ENCODE data around the gene SERINC5. TPM values are rescaled to one million over a fixed set of nuclear protein-coding genes. Genes with fewer than 3 reads are reported as not detected.

Gene SERINC5
- polyA plus RNA-seq, 1 of the 3 experiments (the other 2 are of a cell fraction) = 4.5 TPM

DNA sequence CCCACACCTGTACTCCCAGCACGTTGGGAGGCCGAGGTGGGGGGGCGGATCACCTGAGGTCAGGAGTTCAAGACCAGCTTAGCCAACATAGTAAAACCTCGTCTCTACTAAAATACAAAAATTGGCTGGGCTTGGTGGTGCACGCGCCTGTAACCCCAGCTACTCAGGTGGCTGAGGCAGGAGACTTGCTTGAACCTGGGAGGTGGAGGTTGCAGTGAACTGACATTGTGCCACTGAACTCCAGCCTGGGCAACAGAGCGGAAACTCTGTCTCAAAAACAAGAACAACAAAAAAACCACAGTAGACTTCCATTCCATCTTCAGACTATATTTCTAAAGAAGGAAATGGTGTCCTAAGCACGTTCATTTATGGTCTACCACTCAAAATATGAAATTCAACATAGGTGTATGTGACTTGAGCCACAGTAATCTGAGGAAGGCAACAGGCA lies 14.2 kb upstream of the SERINC5 start:
- H3K27me3 ChIP-seq (ENCODE audit: insufficient read depth) = no peaks in the 10 kb centered on the region
- H3K4me1 ChIP-seq (ENCODE audit: control insufficient read depth in 1 of 2, insufficient read depth in 2 of 2, low read depth in 1 of 2, low read length in 1 of 2) = no peaks in the 10 kb centered on the region
- H3K9ac ChIP-seq = no peak overlapping the region
- H3K36me3 ChIP-seq (replicated peaks in 1 of 2; ENCODE audit: control insufficient read depth in 1 of 2, insufficient read depth in 2 of 2, low read length in 1 of 2) = no peaks in the 10 kb centered on the region
- ChIA-PET POLR2A (no interaction called here), CTCF (interaction anchor here (1.3 kb wide), 1 partner anchor 15 kb away, joined by 3 read pairs; the partner anchor contains the start of gene SERINC5)
- no peaks in the 10 kb centered on the region for H3F3A ChIP-seq (replicated peaks; ENCODE audit: insufficient read depth)
- no peak overlapping the region for H3K4me2 ChIP-seq
- no peaks in the 10 kb centered on the region for H3K9me3 ChIP-seq
- H3K27ac ChIP-seq (ENCODE audit: low read depth in 2 of 2, low read length in 1 of 2) = no peak overlapping the region
- no peaks in the 10 kb centered on the region for H4K20me1 ChIP-seq (ENCODE audit: insufficient read depth)
- 89% methylated on average over 8 of the region's 8 CpGs for WGBS (ENCODE audit: low lambda C conversion rate)
- no peak for DNase-seq
- H3K79me2 ChIP-seq (ENCODE audit: insufficient read depth) = no peaks in the 10 kb centered on the region
- no peak for TF ChIP-seq GATA2 (CRISPR knock-in tag; IDR thresholded peaks at IDR 0.05)
- no peak for TF ChIP-seq TAF1 (IDR thresholded peaks at IDR 0.05; ENCODE audit: borderline replicate concordance, low read depth, low read length)
- TF ChIP-seq MXI1 (IDR thresholded peaks at IDR 0.05; ENCODE audit: low read depth, low read length) = no peak
- TF ChIP-seq FOXJ3 (CRISPR knock-in tag; IDR thresholded peaks at IDR 0.05) = no peak
- TF ChIP-seq, protein P1, sequence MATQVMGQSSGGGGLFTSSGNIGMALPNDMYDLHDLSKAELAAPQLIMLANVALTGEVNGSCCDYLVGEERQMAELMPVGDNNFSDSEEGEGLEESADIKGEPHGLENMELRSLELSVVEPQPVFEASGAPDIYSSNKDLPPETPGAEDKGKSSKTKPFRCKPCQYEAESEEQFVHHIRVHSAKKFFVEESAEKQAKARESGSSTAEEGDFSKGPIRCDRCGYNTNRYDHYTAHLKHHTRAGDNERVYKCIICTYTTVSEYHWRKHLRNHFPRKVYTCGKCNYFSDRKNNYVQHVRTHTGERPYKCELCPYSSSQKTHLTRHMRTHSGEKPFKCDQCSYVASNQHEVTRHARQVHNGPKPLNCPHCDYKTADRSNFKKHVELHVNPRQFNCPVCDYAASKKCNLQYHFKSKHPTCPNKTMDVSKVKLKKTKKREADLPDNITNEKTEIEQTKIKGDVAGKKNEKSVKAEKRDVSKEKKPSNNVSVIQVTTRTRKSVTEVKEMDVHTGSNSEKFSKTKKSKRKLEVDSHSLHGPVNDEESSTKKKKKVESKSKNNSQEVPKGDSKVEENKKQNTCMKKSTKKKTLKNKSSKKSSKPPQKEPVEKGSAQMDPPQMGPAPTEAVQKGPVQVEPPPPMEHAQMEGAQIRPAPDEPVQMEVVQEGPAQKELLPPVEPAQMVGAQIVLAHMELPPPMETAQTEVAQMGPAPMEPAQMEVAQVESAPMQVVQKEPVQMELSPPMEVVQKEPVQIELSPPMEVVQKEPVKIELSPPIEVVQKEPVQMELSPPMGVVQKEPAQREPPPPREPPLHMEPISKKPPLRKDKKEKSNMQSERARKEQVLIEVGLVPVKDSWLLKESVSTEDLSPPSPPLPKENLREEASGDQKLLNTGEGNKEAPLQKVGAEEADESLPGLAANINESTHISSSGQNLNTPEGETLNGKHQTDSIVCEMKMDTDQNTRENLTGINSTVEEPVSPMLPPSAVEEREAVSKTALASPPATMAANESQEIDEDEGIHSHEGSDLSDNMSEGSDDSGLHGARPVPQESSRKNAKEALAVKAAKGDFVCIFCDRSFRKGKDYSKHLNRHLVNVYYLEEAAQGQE (IDR thresholded peaks at IDR 0.05; ENCODE audit: low read depth, low read length) = no peak
- H2AFZ ChIP-seq (ENCODE audit: low read depth) = no peak overlapping the region
- H3K4me3 ChIP-seq (ENCODE audit: low read depth in 2 of 2, low read length in 1 of 2) = no peak overlapping the region
- no peaks in the 10 kb centered on the region for H3K9me2 ChIP-seq

- ChIA-PET POLR2A (no interaction called here), CTCF (interaction anchor here (1.1 kb wide), 1 partner anchor 179 kb away, joined by 3 read pairs; no protein-coding TSS in a partner anchor)
- Histone ChIP-seq H3F3A (replicated peaks; ENCODE audit: insufficient read depth) (no peaks in the 10 kb centered on the region), H3K36me3 (replicated peaks in 1 of 2; ENCODE audit: control insufficient read depth in 1 of 2, insufficient read depth in 2 of 2, low read length in 1 of 2) (no peaks in the 10 kb centered on the region), H3K9me2 (no peaks in the 10 kb centered on the region), H3K9ac (no peak overlapping the region), H3K4me3 (ENCODE audit: low read depth in 2 of 2, low read length in 1 of 2) (no peak overlapping the region), H2AFZ (ENCODE audit: low read depth) (no peak overlapping the region), H3K79me2 (ENCODE audit: insufficient read depth) (no peaks in the 10 kb centered on the region), H4K20me1 (ENCODE audit: insufficient read depth) (no peaks in the 10 kb centered on the region), H3K4me1 (ENCODE audit: control insufficient read depth in 1 of 2, insufficient read depth in 2 of 2, low read depth in 1 of 2, low read length in 1 of 2) (no peaks in the 10 kb centered on the region), H3K9me3 (no peaks in the 10 kb centered on the region), H3K27me3 (ENCODE audit: insufficient read depth) (no peaks in the 10 kb centered on the region), H3K27ac (ENCODE audit: low read depth in 2 of 2, low read length in 1 of 2) (no peak overlapping the region), H3K4me2 (no peak overlapping the region)
- no peak for DNase-seq
- WGBS (ENCODE audit: low lambda C conversion rate) = 85% methylated on average over 5 of the region's 5 CpGs
- TF ChIP-seq, protein P2, sequence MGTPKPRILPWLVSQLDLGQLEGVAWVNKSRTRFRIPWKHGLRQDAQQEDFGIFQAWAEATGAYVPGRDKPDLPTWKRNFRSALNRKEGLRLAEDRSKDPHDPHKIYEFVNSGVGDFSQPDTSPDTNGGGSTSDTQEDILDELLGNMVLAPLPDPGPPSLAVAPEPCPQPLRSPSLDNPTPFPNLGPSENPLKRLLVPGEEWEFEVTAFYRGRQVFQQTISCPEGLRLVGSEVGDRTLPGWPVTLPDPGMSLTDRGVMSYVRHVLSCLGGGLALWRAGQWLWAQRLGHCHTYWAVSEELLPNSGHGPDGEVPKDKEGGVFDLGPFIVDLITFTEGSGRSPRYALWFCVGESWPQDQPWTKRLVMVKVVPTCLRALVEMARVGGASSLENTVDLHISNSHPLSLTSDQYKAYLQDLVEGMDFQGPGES (IDR thresholded peaks at IDR 0.05; ENCODE audit: low read depth, low read length) = no peak
- no peak for TF ChIP-seq RXRA (IDR thresholded peaks at IDR 0.05; ENCODE audit: borderline replicate concordance, low read depth)
- no peak for TF ChIP-seq MXI1 (IDR thresholded peaks at IDR 0.05; ENCODE audit: low read depth, low read length)
- TF ChIP-seq FOXM1 (IDR thresholded peaks at IDR 0.05; ENCODE audit: low read depth) = no peak
- no peak for TF ChIP-seq POLR2AphosphoS5 (IDR thresholded peaks at IDR 0.05; ENCODE audit: low read depth, low read length)
- TF ChIP-seq ELF1 (IDR thresholded peaks at IDR 0.05) = no peak
- TF ChIP-seq NFIC (IDR thresholded peaks at IDR 0.05; ENCODE audit: borderline replicate concordance) = no peak
- TF ChIP-seq TEAD4 (IDR thresholded peaks at IDR 0.05; ENCODE audit: borderline replicate concordance, insufficient read depth) = no peak
- TF ChIP-seq, protein P3, sequence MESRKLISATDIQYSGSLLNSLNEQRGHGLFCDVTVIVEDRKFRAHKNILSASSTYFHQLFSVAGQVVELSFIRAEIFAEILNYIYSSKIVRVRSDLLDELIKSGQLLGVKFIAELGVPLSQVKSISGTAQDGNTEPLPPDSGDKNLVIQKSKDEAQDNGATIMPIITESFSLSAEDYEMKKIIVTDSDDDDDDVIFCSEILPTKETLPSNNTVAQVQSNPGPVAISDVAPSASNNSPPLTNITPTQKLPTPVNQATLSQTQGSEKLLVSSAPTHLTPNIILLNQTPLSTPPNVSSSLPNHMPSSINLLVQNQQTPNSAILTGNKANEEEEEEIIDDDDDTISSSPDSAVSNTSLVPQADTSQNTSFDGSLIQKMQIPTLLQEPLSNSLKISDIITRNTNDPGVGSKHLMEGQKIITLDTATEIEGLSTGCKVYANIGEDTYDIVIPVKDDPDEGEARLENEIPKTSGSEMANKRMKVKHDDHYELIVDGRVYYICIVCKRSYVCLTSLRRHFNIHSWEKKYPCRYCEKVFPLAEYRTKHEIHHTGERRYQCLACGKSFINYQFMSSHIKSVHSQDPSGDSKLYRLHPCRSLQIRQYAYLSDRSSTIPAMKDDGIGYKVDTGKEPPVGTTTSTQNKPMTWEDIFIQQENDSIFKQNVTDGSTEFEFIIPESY (IDR thresholded peaks at IDR 0.05; ENCODE audit: borderline replicate concordance, low read depth) = no peak
- TF ChIP-seq, protein P1 (IDR thresholded peaks at IDR 0.05; ENCODE audit: low read depth, low read length) = no peak
- no peak for TF ChIP-seq TCF12 (IDR thresholded peaks at IDR 0.05)
- no peak for TF ChIP-seq FOSL2 (IDR thresholded peaks at IDR 0.05; ENCODE audit: borderline replicate concordance, low read depth)
- no peak for TF ChIP-seq NRF1 (IDR thresholded peaks at IDR 0.05; ENCODE audit: low read depth, low read length)
- no peak for TF ChIP-seq YY1 (IDR thresholded peaks at IDR 0.05; ENCODE audit: low read depth)
- no peak for TF ChIP-seq TAF1 (IDR thresholded peaks at IDR 0.05; ENCODE audit: borderline replicate concordance, low read depth, low read length)
Observed at GRCh38 chr5:80268916-80269315, 13.1 kb upstream of the SERINC5 start.
